Ovary (tissue), 9 donors: ENCODE data around the gene SIGLEC15. TPM values are rescaled to one million over a fixed set of nuclear protein-coding genes. Genes with fewer than 3 reads are reported as not detected.

ENCODE experiments used
- DNase-seq, 5 donors: peaks; one replicate each; pipeline ENCODE4 v3.0.0-alpha.2; 2019 to 2020
- H3K27ac ChIP-seq, 2 donors: fragments of 200-600 bp; one replicate each; pipeline versions ENCODE4 v1.5.1 to v1.8.0; 2019 to 2022
- H3K27me3 ChIP-seq: fragments of 200-600 bp; one replicate; pipeline ENCODE4 v1.8.0; 2022
- H3K36me3 ChIP-seq: fragments of 200-600 bp; sonication (generic); one replicate; pipeline ENCODE4 v1.5.1; 2019
- H3K4me1 ChIP-seq: one replicate; pipeline ENCODE4 v1.8.1; 2013; ENCODE audit warnings: mild to moderate bottlenecking, moderate library complexity; ENCODE audit not compliant: insufficient read depth
- H3K4me3 ChIP-seq: fragments of 200-600 bp; sonication (generic); one replicate; pipeline ENCODE4 v1.5.1; 2017
- H3K9me3 ChIP-seq, 2 donors: fragments of 200-600 bp in 1 of 2; sonication (generic) in 1 of 2; one replicate each; pipeline versions ENCODE4 v1.5.1 to v1.8.1; 2013 to 2019; ENCODE audit warnings: mild to moderate bottlenecking in 1 of 2, moderate library complexity in 1 of 2
- EP300 ChIP-seq: sonication (generic); formaldehyde crosslinking; IDR thresholded peaks from one replicate; pipeline ENCODE4 v1.6.1; 2017; ENCODE audit warnings: antibody characterized with exemption
- POLR2A ChIP-seq: fragments of 450-650 bp; IDR thresholded peaks from one replicate; pipeline ENCODE4 v1.6.1; 2017; ENCODE audit warnings: antibody characterized with exemption, mild to moderate bottlenecking, moderate library complexity
- WGBS, 3 donors: extraction: QIAGEN DNeasy Blood & Tissue Kit in 1 of 3; methylation state at CpG; one replicate each; pipeline versions ENCODE4 v1.1.5 to v1.1.7; 2013 to 2017; 5-methylcytosine and 5-hydroxymethylcytosine counted together
- intact Hi-C, 4 donors: fragments of 100-400 bp; cut with DNase I; formaldehyde crosslinking; loops; one replicate each; pipeline versions ENCODE4 v1.11.0 to v1.15.1; 2022 to 2023
- polyA plus RNA-seq, 2 donors: library from polyadenylated mRNA; stranded (reverse); fragments of 200-250 nt in 1 of 2; fragments of 350-450 nt in 1 of 2; fragmentation: Illumina TruSeq in 1 of 2; extraction: RNeasy Lipid Tissue Mini Kit (QIAGEN cat#74804) in 1 of 2; gene quantifications; one replicate each; pipeline ENCODE4 v1.2.3, GENCODE V29; 2013 to 2014
- total RNA-seq, 7 donors: library from RNA; depleted of rRNA in 2 of 7; stranded (reverse); fragments of >200 nt in 2 of 7; fragmentation: NEBNext Ultra II Directional in 3 of 7; extraction: Animal tissue kit (Norgen Biotek cat#: 25700) in 3 of 7; gene quantifications; one replicate each; pipeline versions ENCODE4 v1.1.0 to v1.2.4, GENCODE V29; 2016 to 2023
- TF ChIP-seq, protein P1 (sequence below), 3 donors: fragments of 450-650 bp in 2 of 3; fragments of 200-600 bp in 1 of 3; IDR thresholded peaks; one replicate each; pipeline versions ENCODE4 v1.5.1 to v1.8.0; 2016 to 2022; ENCODE audit warnings: antibody characterized with exemption in 3 of 3, mild to moderate bottlenecking in 1 of 3
- donor health status: DM: no; HTN: no; CAD: no; lungs with moderate emphysema.
- donor health status: DM: no; HTN: no; CAD: no.
- donor health status: Bipolar disorder and iron deficiency.
- donor health status: DM: yes; HTN: yes; CAD: no.
- donor health status: DM: no; HTN: no; CAD: no.
- donor health status: DM: yes; HTN: yes; CAD: no.

The SIGLEC15 gene
- total and polyA plus RNA-seq, 9 donors, result 0.05 to 1.4 (median 0.21) TPM; not detected in 3

DNA sequence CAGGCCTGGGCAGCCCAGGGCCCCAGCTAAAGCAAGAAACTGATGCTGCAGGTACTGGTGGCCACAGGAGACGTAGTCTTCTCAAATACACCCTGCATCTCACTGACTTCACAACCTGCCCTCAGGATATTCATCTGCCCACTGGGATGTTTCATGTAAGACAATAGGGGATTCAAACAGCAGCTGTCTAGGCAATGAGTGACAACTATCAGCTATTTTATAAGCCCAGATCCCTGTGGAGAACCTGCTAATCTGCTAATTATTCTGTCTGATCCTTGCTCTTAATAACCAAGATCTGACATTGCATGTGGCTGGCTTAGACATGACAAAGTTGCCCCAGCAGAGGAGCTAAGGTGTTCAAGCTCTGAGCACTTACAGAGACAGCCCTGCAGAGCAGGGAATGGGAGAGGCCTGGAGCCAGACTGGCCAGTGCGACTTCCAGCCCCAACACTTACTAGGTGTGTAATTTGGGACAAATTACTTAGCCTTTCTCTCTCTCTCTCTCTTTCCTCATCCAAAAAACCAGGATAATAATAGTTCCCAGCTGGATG lies 28.6 kb downstream of the SIGLEC15 start:
- H3K36me3 ChIP-seq, result no peaks in the 10 kb centered on the region

DNA sequence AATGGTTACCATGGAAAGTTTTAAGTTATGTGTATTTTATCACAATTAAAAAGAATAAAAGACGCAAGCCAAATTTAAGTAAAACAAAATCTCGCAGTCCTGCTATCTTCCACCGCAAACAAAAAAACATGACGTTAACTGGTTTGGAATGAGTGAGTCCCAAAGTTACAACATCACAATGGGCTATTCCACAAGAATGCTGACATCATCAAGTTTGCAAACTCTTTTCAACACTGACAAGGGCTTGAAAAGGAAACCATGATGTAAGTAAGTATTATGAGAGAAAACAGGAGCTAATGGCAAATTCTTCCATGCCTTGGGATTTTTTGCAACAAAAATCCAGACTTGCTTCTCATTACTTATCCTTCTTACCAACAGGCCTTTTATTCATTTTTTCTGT lies 31.1 kb downstream of the SIGLEC15 start:
- Histone ChIP-seq H3K4me1 (peaks cover 1% of the 10 kb centered on the region), H3K9me3 (no peaks in the 10 kb centered on the region), H3K27me3 (no peaks in the 10 kb centered on the region), H3K36me3 (no peaks in the 10 kb centered on the region), H3K27ac (no peak overlapping the region), H3K4me3 (no peak overlapping the region)
- no peak for DNase-seq
- TF ChIP-seq, protein P1, sequence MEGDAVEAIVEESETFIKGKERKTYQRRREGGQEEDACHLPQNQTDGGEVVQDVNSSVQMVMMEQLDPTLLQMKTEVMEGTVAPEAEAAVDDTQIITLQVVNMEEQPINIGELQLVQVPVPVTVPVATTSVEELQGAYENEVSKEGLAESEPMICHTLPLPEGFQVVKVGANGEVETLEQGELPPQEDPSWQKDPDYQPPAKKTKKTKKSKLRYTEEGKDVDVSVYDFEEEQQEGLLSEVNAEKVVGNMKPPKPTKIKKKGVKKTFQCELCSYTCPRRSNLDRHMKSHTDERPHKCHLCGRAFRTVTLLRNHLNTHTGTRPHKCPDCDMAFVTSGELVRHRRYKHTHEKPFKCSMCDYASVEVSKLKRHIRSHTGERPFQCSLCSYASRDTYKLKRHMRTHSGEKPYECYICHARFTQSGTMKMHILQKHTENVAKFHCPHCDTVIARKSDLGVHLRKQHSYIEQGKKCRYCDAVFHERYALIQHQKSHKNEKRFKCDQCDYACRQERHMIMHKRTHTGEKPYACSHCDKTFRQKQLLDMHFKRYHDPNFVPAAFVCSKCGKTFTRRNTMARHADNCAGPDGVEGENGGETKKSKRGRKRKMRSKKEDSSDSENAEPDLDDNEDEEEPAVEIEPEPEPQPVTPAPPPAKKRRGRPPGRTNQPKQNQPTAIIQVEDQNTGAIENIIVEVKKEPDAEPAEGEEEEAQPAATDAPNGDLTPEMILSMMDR (IDR thresholded peaks at IDR 0.05), result no peak
- TF ChIP-seq POLR2A (no peak), EP300 (no peak)
- 90 to 94% (median 92%) methylated on average over 4 of the region's 4 CpGs for WGBS, 3 donors
- intact Hi-C loops, result no loop called here

More for the DNA sequence above, 28.6 kb downstream of the SIGLEC15 start:
- no peak for DNase-seq
- Histone ChIP-seq H3K4me1 (peaks cover 4% of the 10 kb centered on the region), H3K4me3 (no peak overlapping the region), H3K9me3 (no peaks in the 10 kb centered on the region), H3K27me3 (no peaks in the 10 kb centered on the region), H3K27ac (no peak overlapping the region)
- TF ChIP-seq POLR2A (no peak), EP300 (no peak)
- TF ChIP-seq, protein P1 (IDR thresholded peaks at IDR 0.05), result no peak
- intact Hi-C loops, result no loop called here
- WGBS, 3 donors, result 95 to 100% (median 100%) methylated on average over 2 of the region's 2 CpGs

DNA sequence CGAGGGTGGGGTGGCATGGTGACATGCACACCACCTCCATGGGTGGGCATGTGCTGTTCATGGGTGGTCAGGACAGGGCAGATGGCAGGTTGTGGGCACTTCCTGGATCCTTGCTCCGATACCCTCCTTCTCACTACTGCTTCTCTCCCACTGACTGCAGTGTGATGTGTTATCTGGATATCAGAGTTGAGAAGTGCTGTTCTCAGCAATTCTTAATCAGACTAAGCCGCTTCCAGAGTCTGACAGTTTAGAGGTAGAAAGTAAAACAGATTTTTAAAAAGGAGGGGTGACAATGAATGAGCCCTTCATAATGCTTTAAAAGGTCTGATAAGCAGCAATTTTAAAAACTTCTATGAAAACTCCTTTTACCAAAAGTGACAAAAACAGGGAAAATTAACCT lies 33.9 kb downstream of the SIGLEC15 start:
- 94 to 99% (median 96%) methylated on average over 3 of the region's 3 CpGs for WGBS, 3 donors
- Histone ChIP-seq H3K4me3 (no peak overlapping the region), H3K4me1 (no peaks in the 10 kb centered on the region), H3K9me3 (no peaks in the 10 kb centered on the region), H3K27ac (no peak overlapping the region), H3K27me3 (no peaks in the 10 kb centered on the region), H3K36me3 (no peaks in the 10 kb centered on the region)
- intact Hi-C loops, result no loop called here
- TF ChIP-seq POLR2A, result no peak
- TF ChIP-seq, protein P1 (IDR thresholded peaks at IDR 0.05), result no peak
- no peak for TF ChIP-seq EP300
- DNase-seq, result no peak

DNA sequence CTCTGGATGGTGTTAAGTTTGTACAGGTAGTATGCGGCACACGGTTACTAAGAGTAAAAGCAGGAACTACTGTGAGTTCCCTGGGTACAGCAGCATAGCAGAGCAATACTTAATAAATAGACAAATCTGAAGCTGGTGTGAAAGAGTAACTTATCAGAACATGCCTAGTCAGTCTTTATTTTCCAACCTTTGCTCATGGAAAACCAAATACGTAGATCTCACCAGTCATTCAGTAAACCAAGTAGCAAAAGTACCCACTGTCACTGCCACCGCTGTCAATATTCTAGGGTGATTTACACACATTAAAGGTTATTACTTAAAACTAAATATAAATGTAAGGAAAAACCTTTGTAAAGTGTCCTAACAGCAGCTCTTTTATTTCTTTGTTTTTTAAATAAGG lies 35.0 kb downstream of the SIGLEC15 start:
- no peaks in the 10 kb centered on the region for H3K27me3 ChIP-seq
- H3K4me1 ChIP-seq, result no peaks in the 10 kb centered on the region
- H3K36me3 ChIP-seq, result no peaks in the 10 kb centered on the region
- intact Hi-C loops, result no loop called here
- DNase-seq, result no peak
- no peak overlapping the region for H3K4me3 ChIP-seq
- no peak overlapping the region for H3K27ac ChIP-seq
- TF ChIP-seq EP300, result no peak
- TF ChIP-seq POLR2A, result no peak
- TF ChIP-seq, protein P1 (IDR thresholded peaks at IDR 0.05), result no peak
- WGBS, 3 donors, result 73 to 84% (median 81%) methylated on average over 4 of the region's 4 CpGs
- H3K9me3 ChIP-seq, result no peaks in the 10 kb centered on the region
